HG02610 (cell line): ENCODE results near the gene STYXL1.
"Not testable (repeated sequence)": the region's sequence is repeated elsewhere in the genome, so short reads cannot be mapped to it uniquely, and the experiment has no call there.

Experiments used
- ATAC-seq: cut with Tn5 transposase; IDR thresholded peaks from one replicate; pipeline ENCODE4 v1.9.1; 2021; ENCODE audit warnings: mild to moderate bottlenecking, moderate library complexity; ENCODE audit not compliant: unreplicated experiment

The STYXL1 gene, protein sequence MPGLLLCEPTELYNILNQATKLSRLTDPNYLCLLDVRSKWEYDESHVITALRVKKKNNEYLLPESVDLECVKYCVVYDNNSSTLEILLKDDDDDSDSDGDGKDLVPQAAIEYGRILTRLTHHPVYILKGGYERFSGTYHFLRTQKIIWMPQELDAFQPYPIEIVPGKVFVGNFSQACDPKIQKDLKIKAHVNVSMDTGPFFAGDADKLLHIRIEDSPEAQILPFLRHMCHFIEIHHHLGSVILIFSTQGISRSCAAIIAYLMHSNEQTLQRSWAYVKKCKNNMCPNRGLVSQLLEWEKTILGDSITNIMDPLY

GRCh38 chr7:76047811-76048667 is at the start of gene STYXL1, which contains the start of gene MDH2:
STYXL1 (minus strand) TSS chr7:76048000; CDS start chr7:76030523, 17,477 bp downstream.
MDH2 (plus strand) TSS chr7:76048106; CDS start chr7:76048161, 55 bp downstream.
- peak; percentile 94 for ATAC-seq

DNA sequence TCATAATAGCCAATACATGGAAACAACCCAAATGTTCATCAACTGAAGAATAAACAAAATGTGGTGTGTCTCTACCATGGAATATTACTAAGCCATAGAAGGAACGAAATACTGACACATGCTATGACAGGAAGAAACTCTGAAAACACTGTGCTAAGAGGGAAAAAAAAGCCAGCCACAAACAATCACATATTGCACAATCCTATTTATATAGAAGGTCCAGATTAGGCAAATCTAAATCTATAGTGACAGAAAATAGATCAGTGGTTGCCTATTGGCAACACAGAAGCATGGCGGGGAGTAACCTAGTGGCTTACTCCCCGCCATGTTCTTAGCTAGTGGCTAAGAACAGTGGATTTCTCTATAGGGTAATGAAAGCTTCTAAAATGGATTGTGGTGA is 48.1 kb upstream of the STYXL1 start:
- no peak for ATAC-seq

- not testable (repeated sequence) for ATAC-seq
These were observed 46.5 kb upstream of the STYXL1 start for GRCh38 chr7:76094326-76094725.

- not testable (repeated sequence) for ATAC-seq
These were observed 45.7 kb upstream of the STYXL1 start for GRCh38 chr7:76093531-76093930.

DNA sequence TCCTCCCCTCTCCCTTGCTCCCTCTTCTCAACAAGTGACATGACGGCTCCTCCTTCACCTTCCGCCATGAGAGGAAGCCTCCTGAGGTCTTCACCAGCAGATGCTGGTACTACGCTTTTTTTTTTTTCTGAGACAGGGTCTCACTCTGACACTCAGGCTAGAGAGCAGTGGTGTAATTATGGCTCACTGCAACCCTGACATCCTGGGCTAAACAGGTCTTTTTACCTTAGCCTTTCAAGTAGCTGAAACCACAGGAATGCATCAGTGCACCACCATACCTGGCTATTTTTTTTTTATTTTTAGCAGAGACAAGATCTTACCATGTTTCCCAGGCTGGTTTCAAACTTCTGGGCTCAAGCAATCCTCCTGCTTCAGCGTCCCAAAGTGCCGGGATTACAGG is 43.7 kb upstream of the STYXL1 start:
- ATAC-seq: no peak

- ATAC-seq: no peak
These were observed 42.2 kb upstream of the STYXL1 start for GRCh38 chr7:76089865-76090475.

DNA sequence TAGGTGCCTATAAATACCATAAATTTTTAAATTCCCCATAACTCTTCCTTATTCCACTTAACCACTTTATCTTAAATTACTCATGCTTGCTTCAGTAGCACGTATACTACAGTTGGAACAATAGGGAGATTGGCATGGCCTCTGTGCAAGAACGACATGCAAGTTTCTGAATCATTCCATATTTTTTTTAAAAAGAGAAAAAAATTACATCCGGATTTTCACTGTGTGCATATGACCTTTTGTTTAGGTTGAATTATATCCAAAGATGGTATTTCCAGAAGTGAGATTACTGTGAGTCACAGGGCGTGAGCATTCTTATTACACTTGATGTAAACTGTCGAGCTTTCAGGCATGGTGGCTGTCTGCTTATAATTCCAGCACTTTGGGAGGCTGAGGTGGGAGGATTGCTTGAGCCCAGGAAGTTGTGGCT is 39.6 kb upstream of the STYXL1 start:
- ATAC-seq: not testable (repeated sequence)

DNA sequence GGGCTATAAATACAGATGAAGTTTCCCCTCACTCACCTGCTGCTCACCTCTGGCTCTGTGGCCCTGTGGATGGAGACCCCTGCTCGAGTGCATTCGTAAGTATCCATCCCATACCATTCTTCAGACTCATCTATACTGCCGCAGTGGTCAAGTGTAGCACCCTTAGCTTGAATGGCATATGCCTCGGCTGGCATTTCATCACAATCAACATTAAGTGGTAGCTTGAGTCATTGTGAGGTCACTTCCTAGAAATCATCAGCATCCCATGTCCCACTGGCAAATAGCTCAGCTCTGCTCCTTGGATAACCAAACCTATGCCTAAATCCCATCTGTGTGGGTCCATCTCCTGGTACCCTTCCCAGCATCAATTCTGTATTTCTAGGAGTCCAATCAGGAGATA is 38.3 kb upstream of the STYXL1 start:
- no peak for ATAC-seq

DNA sequence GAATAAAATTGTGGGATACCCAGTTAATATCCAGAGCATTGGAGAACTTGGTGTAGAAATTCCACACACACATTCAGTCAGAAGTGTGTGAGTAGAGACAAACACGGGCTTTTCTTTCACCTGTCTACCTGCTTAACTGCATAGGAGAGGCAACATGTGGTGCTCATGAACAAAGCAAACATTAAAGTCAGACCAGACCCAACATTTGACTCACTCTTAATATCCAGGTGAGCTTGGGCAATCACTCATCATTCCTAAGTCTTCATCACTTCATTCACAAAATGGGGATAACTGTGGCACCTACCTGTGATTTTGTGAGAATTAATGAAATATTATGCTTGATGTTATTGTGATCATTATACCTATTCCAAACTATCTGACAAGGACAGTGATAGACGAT is 36.3 kb upstream of the STYXL1 start:
- ATAC-seq: not testable (repeated sequence)

- no peak for ATAC-seq
These were observed 32.4 kb upstream of the STYXL1 start for GRCh38 chr7:76080204-76080603.

GRCh38 chr7:76077435-76077834 is 29.6 kb upstream of the STYXL1 start:
- no peak for ATAC-seq

DNA sequence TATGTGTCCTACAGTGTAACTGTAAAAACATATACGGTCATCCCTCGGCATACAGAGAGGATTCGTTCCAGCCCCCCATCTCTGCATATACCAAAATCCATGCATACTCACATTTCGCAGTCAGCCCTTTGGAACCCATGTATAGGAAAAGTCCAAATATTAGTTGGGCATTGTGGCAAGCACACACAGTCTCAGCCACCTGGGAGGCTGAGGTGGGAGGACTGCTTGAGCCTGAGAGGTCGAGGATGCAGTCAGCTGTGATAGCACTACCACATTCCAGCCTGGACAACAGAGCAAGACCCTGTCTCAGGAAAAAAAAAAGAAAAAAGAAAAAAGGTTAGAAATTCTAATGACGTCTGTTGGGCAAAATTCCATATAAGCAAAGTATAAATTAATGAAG is 29.2 kb upstream of the STYXL1 start:
- no peak for ATAC-seq

GRCh38 chr7:76074972-76075370 is 27.2 kb upstream of the STYXL1 start:
- no peak for ATAC-seq

DNA sequence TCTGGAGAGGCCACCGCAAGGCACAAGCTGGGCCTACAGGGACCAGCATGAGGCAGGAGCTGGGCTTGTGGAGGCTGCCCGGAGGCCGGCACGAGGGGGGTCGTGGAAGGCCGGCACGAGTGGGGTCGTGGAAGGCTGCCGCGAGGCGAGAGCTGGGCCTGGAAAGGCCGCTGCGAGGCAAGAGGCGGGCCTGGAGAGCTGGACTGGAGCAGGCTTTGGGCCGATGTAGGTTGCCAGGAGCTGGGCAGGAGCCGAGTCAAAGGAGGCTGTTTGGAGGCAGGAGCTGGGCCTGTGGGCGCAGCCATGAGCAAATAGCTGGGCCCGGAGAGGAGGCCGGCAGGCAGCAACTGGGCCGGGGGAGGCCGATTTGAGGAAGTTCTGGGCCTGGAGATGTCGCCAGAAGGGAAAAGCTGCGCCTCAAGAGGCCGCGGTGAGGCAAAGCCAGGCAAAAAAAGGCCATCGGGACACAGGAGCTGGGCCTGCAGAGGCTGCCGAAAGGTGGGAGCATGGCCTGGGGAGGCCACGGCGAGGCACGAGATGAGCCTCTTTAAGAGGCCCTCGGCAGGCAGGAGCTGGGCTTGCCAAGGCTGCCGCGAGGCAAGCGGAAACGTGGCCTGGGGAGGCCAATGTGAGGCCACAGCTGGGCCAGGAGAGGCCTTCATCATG is 26.6 kb upstream of the STYXL1 start:
- no peak for ATAC-seq

DNA sequence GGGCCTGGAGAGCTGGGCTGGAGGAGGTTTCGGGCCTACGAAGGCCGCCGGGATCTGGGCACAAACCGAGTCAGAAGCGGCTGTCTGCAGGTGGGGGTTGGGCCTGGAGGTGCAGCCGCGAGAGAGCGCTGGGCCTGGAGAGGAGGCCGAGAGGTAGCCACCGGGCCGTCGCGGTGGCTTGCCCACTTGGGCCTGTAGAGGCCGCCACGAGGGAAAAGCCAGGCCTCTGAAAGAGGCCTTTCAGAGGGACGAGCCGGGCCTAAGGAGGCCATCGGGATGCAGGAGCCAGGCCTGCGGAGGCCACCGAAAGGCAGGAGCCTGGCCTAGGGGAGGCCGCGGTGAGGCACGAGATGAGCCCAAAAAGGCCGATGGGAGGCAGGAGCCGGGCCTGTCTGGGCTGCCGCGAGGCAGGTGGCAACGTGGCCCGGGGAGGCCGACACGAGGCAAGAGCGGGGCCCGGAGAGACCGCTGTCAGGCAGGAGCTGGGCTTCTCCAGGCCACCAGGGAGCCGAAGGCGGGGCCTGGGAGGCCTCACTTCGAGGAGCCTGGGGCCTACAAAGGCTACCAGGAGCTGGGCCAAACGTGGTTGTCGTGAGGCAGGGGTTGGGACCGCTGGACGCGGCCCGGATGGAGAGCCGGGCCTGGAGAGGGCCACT is 25.7 kb upstream of the STYXL1 start:
- no peak for ATAC-seq

DNA sequence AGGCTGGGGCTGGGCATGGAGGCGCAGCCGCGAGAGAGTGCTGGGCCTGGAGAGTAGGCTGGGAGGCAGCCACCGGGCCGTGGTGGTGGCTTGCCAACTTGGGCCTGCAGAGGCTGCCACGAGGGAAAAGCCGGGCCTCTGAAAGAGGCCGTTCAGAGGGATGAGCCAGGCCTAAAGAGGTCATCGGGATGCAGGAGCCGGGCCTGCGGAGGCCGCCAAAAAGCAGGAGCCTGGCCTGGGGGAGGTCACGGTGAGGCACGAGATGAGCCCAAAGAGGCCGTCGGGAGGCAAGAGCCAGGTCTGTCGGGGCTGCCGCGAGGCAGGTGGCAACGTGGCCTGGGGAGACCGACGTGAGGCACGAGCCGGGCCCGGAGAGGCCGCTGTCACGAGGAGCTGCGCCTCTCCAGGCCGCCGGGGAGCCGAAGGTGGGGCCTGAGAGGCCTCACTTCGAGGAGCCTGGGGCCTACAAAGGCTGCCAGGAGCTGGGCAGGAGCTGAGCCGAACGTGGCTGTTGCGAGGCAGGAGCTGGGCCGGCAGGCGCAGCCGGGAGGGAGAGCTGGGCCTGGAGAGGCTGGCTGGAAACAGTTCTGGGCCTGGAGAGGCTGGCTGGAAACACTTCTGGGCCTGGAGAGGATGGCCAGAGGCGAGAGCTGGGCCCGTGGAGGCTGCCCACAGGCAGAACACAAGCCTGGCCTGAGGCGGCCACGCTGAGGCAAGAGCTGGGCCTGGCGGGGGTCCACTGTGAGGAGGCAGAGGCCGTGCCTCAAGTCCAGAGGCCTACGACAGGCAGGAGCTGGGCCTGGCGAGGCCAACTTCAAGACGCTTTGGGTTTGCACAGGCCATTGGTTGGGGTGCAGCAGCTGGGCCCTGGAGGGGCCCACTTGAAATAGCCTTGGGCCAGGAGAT is 24.7 kb upstream of the STYXL1 start:
- ATAC-seq: no peak

GRCh38 chr7:76071316-76072242 is 23.8 kb upstream of the STYXL1 start:
- no peak for ATAC-seq

DNA sequence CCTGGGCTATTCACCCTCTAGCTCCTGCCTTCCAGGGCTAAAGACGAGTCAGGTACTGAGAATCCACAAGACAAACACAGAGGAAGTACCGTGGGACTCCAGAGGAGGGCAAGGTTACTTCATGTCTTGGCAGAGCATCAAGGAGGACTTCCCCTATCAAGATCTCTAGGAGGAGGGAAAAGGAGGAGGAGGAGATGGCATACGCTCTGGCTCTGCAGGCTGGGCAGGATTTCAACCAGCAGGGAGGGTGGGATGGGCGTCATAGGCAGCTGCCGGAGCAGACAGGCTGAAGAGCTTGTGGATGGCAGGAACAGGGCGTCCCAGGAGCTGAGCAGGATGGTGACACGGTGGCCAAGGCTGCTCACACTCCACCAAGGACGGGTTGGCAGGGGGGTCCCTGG is 21.4 kb upstream of the STYXL1 start:
- no peak for ATAC-seq
